Calu3 (cell line): ENCODE data around the gene OR6S1. TPM values are rescaled to one million over a fixed set of nuclear protein-coding genes. Genes with fewer than 3 reads are reported as not detected.
A peak's percentile ranks its signal among the peaks of the same experiment; 100 is the strongest.

Experiments used
- BruUV-seq: library from RNA; stranded (reverse); fragments of 400-500 nt; replicated peaks from 2 replicates; lab custom pipeline; 2021; lab: Mats Ljungman, UMichigan
- CTCF ChIA-PET: fragments of 300-600 bp; sonication (Branson Sonifier 250); formaldehyde crosslinking; loops from one replicate; lab custom pipeline; 2022; ENCODE audit warnings: antibody characterized with exemption; lab: Charles Lee
- DNase-seq: peaks from one replicate; pipeline ENCODE4 v3.0.0; 2022
- H3K27ac Mint-ChIP-seq: one replicate; pipeline ENCODE4 v1.8.0; 2022; ENCODE audit warnings: mixed read lengths; ENCODE audit not compliant: unreplicated experiment
- H3K27me3 Mint-ChIP-seq: one replicate; pipeline ENCODE4 v1.8.0; 2022; ENCODE audit warnings: mixed read lengths; ENCODE audit not compliant: unreplicated experiment
- H3K36me3 Mint-ChIP-seq: one replicate; pipeline ENCODE4 v1.8.0; 2022; ENCODE audit warnings: mild to moderate bottlenecking, moderate library complexity, mixed read lengths; ENCODE audit not compliant: insufficient read depth, unreplicated experiment
- H3K4me1 Mint-ChIP-seq: one replicate; pipeline ENCODE4 v1.8.0; 2022; ENCODE audit warnings: mild to moderate bottlenecking, low read depth, mixed read lengths; ENCODE audit not compliant: unreplicated experiment
- H3K4me3 Mint-ChIP-seq: one replicate; pipeline ENCODE4 v1.8.0; 2022; ENCODE audit warnings: mild to moderate bottlenecking, low read depth, moderate library complexity, mixed read lengths; ENCODE audit not compliant: unreplicated experiment
- H3K9me3 Mint-ChIP-seq: one replicate; pipeline ENCODE4 v1.8.0; 2022; ENCODE audit warnings: low read depth, mixed read lengths; ENCODE audit not compliant: unreplicated experiment
- intact Hi-C: fragments of 100-400 bp; cut with micrococcal nuclease; formaldehyde crosslinking; loops from one replicate; pipeline ENCODE4 v1.10.0; 2022; ENCODE audit not compliant: unreplicated experiment
- total RNA-seq: library from RNA; stranded (reverse); gene quantifications from 2 replicates; pipeline ENCODE4 v1.2.3, GENCODE V29; 2022
- TF ChIP-seq, protein P1 (sequence below): fragments of 200-600 bp; IDR thresholded peaks from one replicate; pipeline ENCODE4 v1.8.0; 2022; ENCODE audit warnings: antibody characterized with exemption; ENCODE audit not compliant: unreplicated experiment

OR6S1 gene
- total RNA-seq, 1 experiment from 2014 or later: not detected

DNA sequence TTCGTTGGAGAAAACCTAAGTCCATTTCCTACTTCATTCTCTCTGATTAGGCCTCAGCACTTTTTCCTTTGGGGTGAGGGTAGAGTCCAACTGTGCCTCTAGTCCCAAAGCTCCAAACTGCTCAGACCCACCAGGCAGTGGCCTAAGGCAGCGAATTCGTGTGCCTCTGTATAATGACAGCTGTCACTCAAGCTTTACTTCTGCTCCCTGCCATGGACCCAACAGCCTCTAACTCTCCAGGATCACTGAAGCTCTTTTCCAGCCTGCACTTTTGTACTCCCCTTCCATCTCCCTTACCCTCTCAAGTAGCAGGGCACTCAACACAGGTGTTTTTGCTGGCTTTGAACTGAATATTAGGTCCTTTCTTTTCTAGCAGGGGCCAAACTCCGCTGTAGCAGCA, 14.8 kb upstream of the OR6S1 start:
- BruUV-seq: no TSS peak
- intact Hi-C loops: no loop called here
- Mint-ChIP-seq H3K27me3 (peaks cover 64% of the 10 kb centered on the region), H3K4me3 (no peak overlapping the region), H3K4me1 (peaks cover 7% of the 10 kb centered on the region), H3K27ac (no peak overlapping the region), H3K9me3 (no peaks in the 10 kb centered on the region), H3K36me3 (no peaks in the 10 kb centered on the region)
- DNase-seq: no peak
- TF ChIP-seq, protein P1, sequence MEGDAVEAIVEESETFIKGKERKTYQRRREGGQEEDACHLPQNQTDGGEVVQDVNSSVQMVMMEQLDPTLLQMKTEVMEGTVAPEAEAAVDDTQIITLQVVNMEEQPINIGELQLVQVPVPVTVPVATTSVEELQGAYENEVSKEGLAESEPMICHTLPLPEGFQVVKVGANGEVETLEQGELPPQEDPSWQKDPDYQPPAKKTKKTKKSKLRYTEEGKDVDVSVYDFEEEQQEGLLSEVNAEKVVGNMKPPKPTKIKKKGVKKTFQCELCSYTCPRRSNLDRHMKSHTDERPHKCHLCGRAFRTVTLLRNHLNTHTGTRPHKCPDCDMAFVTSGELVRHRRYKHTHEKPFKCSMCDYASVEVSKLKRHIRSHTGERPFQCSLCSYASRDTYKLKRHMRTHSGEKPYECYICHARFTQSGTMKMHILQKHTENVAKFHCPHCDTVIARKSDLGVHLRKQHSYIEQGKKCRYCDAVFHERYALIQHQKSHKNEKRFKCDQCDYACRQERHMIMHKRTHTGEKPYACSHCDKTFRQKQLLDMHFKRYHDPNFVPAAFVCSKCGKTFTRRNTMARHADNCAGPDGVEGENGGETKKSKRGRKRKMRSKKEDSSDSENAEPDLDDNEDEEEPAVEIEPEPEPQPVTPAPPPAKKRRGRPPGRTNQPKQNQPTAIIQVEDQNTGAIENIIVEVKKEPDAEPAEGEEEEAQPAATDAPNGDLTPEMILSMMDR: no peak
- CTCF ChIA-PET: no interaction called here

DNA sequence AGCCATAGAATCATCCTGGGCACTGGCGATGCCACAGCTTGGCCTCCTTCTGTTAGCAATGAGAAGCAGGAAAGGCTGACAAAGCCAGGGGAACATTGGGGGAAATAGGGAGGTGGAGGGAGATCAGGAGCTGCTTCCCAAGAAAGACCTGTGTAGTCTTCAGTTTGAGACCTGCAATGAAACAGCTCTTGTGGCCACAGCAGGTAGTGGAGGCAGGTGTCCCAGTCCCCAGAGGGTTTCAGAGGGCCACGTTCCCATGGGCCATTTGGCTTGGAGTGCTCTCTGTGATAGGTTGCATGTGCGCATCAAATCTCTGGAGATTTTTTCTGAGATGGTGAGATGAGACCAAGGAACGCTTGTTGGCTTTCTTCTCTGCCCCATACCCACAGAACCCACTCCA, 14.4 kb upstream of the OR6S1 start:
- Mint-ChIP-seq H3K36me3 (no peaks in the 10 kb centered on the region), H3K27ac (no peak overlapping the region), H3K4me1 (peaks cover 7% of the 10 kb centered on the region), H3K9me3 (no peaks in the 10 kb centered on the region), H3K27me3 (peaks cover 67% of the 10 kb centered on the region), H3K4me3 (no peak overlapping the region)
- intact Hi-C loops: no loop called here
- no TSS peak for BruUV-seq
- DNase-seq: no peak
- CTCF ChIA-PET: no interaction called here
- TF ChIP-seq, protein P1: no peak

DNA sequence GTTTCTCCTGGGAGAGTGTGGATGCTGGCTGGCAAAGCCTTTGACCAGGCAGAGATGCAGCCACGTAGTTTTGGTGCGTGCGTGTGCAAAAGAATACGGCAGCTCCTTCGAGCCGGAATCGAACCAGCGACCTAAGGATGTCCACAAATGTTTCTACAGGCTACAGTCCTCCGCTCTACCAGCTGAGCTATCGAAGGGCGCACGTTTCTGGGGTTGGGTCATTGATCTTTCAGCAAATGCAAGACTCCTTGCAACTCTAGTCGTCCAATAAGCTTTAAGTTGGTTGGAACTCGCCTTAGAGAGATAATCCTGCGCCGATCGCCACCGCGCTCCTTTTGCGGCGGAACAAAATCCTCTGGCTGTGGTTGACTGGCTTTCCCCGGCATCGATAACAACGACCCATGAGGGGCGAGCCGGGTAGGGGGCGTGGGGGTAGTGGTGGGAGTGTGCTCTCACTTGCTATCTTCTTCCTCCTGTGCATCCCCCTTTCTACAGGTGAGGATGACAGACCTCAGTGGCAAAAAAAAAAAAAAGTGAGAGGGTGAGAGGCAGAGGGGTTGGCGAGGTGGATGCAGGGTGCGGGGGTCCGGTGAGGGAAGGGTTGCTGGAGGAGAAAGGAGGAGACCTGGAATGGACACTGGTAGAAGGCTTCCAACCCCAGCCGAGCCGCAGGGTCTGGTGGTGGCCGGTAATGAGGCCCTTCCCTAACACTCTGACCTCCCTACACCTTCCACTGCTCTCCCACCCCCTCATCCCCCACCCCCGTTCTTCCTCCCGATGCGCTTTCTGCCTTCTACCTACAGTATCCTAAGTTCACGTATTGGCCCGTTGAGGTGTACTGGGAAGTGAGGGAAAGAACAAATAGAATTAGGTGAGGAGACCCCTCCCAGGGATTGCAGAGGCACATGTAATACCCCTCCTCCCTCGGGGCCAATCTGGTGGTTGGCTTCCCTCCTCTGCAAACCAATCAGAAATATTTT, 11.8 kb upstream of the OR6S1 start:
- no peaks in the 10 kb centered on the region for H3K36me3 Mint-ChIP-seq
- DNase-seq: peak; percentile 13
- no peak overlapping the region for H3K4me3 Mint-ChIP-seq
- no TSS peak for BruUV-seq
- H3K27ac Mint-ChIP-seq: no peak overlapping the region
- peaks cover 7% of the 10 kb centered on the region for H3K4me1 Mint-ChIP-seq
- intact Hi-C loops: no loop called here
- no peaks in the 10 kb centered on the region for H3K9me3 Mint-ChIP-seq
- peaks cover 67% of the 10 kb centered on the region for H3K27me3 Mint-ChIP-seq
- TF ChIP-seq, protein P1: no peak
- CTCF ChIA-PET: interaction anchor here (0.6 to 0.7 kb wide), 2 partner anchors 22 to 312 kb away, joined by 5 read pairs; no protein-coding TSS in a partner anchor

DNA sequence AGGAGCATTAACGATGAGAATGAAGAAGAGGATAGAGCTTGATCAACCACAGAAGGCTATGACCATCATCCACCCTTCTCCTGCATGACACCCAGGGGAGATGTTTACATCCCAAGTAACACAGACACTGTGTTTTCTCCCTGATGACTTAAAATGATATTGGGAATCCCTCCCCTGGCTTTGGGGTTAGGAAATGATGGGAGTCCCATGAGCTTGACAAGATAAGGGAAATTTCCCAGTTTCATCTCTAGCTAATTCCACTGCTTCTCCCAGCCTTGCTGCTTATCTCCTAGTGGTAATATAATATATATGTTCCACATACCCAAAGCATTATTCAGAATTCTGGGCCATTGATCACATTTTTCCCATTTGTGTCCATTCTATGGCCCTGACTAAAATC, 4.0 kb upstream of the OR6S1 start:
- Mint-ChIP-seq H3K9me3 (no peaks in the 10 kb centered on the region), H3K4me1 (no peaks in the 10 kb centered on the region), H3K27me3 (peaks cover 53% of the 10 kb centered on the region), H3K36me3 (no peaks in the 10 kb centered on the region), H3K27ac (no peak overlapping the region), H3K4me3 (no peak overlapping the region)
- CTCF ChIA-PET: interaction anchor here (0.5 to 0.7 kb wide), 2 partner anchors 18 to 25 kb away, joined by 3 to 4 read pairs; no protein-coding TSS in a partner anchor
- intact Hi-C loops: no loop called here
- TF ChIP-seq, protein P1: no peak
- no peak for DNase-seq
- no TSS peak for BruUV-seq
